ENCODE measurements around the gene SULF2.
"Not testable (repeated sequence)": the region's sequence is repeated elsewhere in the genome, so short reads cannot be mapped to it uniquely, and the experiment has no call there.

The SULF2 gene

GRCh38 chr20:47785311-47785853 is at the start of gene SULF2:
Gene SULF2, minus strand, starts transcription at chr20:47785481. Its CDS starts 28,118 bp downstream, at chr20:47757363.
- no peaks in the 10 kb centered on the region for H3K36me3 Mint-ChIP-seq (ENCODE audit: low read depth)
- peaks cover 63% of the 10 kb centered on the region for H3K27me3 Mint-ChIP-seq (ENCODE audit: low read depth)

GRCh38 chr20:47831675-47832074 is 46.4 kb upstream of the SULF2 start:
- not testable (repeated sequence) for H3K4me3 Mint-ChIP-seq; H3K4me1 Mint-ChIP-seq (ENCODE audit: low read depth); H3K36me3 Mint-ChIP-seq (ENCODE audit: low read depth); H3K9me3 Mint-ChIP-seq; H3K27ac Mint-ChIP-seq; H3K27me3 Mint-ChIP-seq (ENCODE audit: low read depth)

More at GRCh38 chr20:47785311-47785853, at the start of gene SULF2:
- H3K4me3 Mint-ChIP-seq, result peak within 1 kb of the TSS; percentile 70
- no peak within 1 kb of the TSS for H3K27ac Mint-ChIP-seq
- H3K9me3 Mint-ChIP-seq, result no peaks in the 10 kb centered on the region
- H3K4me1 Mint-ChIP-seq (ENCODE audit: low read depth), result peaks cover 6% of the 10 kb centered on the region

- not testable (repeated sequence) for H3K27me3 Mint-ChIP-seq (ENCODE audit: low read depth); H3K36me3 Mint-ChIP-seq (ENCODE audit: low read depth); H3K9me3 Mint-ChIP-seq; H3K27ac Mint-ChIP-seq; H3K4me1 Mint-ChIP-seq (ENCODE audit: low read depth); H3K4me3 Mint-ChIP-seq
Observed at GRCh38 chr20:47826716-47827115, 41.4 kb upstream of the SULF2 start.

- not testable (repeated sequence) for H3K4me3 Mint-ChIP-seq; H3K9me3 Mint-ChIP-seq; H3K27ac Mint-ChIP-seq; H3K36me3 Mint-ChIP-seq (ENCODE audit: low read depth); H3K27me3 Mint-ChIP-seq (ENCODE audit: low read depth); H3K4me1 Mint-ChIP-seq (ENCODE audit: low read depth)
Observed at GRCh38 chr20:47826006-47826405, 40.7 kb upstream of the SULF2 start.

GRCh38 chr20:47825011-47825762 is 39.9 kb upstream of the SULF2 start:
- Mint-ChIP-seq H3K4me1 (ENCODE audit: low read depth) (no peaks in the 10 kb centered on the region), H3K27ac (no peak overlapping the region), H3K27me3 (ENCODE audit: low read depth) (peaks cover 6% of the 10 kb centered on the region)

GRCh38 chr20:47823941-47824340 is 38.7 kb upstream of the SULF2 start:
- peaks cover 10% of the 10 kb centered on the region for H3K27me3 Mint-ChIP-seq (ENCODE audit: low read depth)
- not testable (repeated sequence) for H3K4me3 Mint-ChIP-seq, H3K27ac Mint-ChIP-seq

More at GRCh38 chr20:47825011-47825762, 39.9 kb upstream of the SULF2 start:
- H3K9me3 Mint-ChIP-seq, result no peaks in the 10 kb centered on the region
- H3K36me3 Mint-ChIP-seq (ENCODE audit: low read depth), result no peaks in the 10 kb centered on the region
- H3K4me3 Mint-ChIP-seq, result no peak overlapping the region

GRCh38 chr20:47821481-47822100 is 36.3 kb upstream of the SULF2 start:
- Mint-ChIP-seq H3K4me3 (no peak overlapping the region), H3K9me3 (no peaks in the 10 kb centered on the region), H3K27me3 (ENCODE audit: low read depth) (peaks cover 15% of the 10 kb centered on the region), H3K36me3 (ENCODE audit: low read depth) (no peaks in the 10 kb centered on the region), H3K4me1 (ENCODE audit: low read depth) (no peaks in the 10 kb centered on the region), H3K27ac (no peak overlapping the region)

More at GRCh38 chr20:47823941-47824340, 38.7 kb upstream of the SULF2 start:
- not testable (repeated sequence) for H3K36me3 Mint-ChIP-seq (ENCODE audit: low read depth); H3K4me1 Mint-ChIP-seq (ENCODE audit: low read depth); H3K9me3 Mint-ChIP-seq

- no peaks in the 10 kb centered on the region for H3K4me1 Mint-ChIP-seq (ENCODE audit: low read depth)
- no peak overlapping the region for H3K27ac Mint-ChIP-seq
- no peaks in the 10 kb centered on the region for H3K9me3 Mint-ChIP-seq
- H3K27me3 Mint-ChIP-seq (ENCODE audit: low read depth), result peaks cover 17% of the 10 kb centered on the region
- no peaks in the 10 kb centered on the region for H3K36me3 Mint-ChIP-seq (ENCODE audit: low read depth)
- H3K4me3 Mint-ChIP-seq, result no peak overlapping the region
Observed at GRCh38 chr20:47818996-47819609, 33.8 kb upstream of the SULF2 start.

- Mint-ChIP-seq H3K4me1 (ENCODE audit: low read depth) (no peaks in the 10 kb centered on the region), H3K9me3 (no peaks in the 10 kb centered on the region), H3K27me3 (ENCODE audit: low read depth) (peaks cover 16% of the 10 kb centered on the region), H3K4me3 (no peak overlapping the region), H3K27ac (no peak overlapping the region), H3K36me3 (ENCODE audit: low read depth) (no peaks in the 10 kb centered on the region)
Observed at GRCh38 chr20:47818466-47818865, 33.2 kb upstream of the SULF2 start.

GRCh38 chr20:47818016-47818415 is 32.7 kb upstream of the SULF2 start:
- Mint-ChIP-seq H3K27ac (no peak overlapping the region), H3K36me3 (ENCODE audit: low read depth) (no peaks in the 10 kb centered on the region), H3K27me3 (ENCODE audit: low read depth) (peaks cover 13% of the 10 kb centered on the region), H3K4me1 (ENCODE audit: low read depth) (no peaks in the 10 kb centered on the region), H3K9me3 (no peaks in the 10 kb centered on the region), H3K4me3 (no peak overlapping the region)

GRCh38 chr20:47817573-47817972 is 32.3 kb upstream of the SULF2 start:
- Mint-ChIP-seq H3K9me3 (no peaks in the 10 kb centered on the region), H3K4me1 (ENCODE audit: low read depth) (no peaks in the 10 kb centered on the region), H3K27ac (no peak overlapping the region), H3K36me3 (ENCODE audit: low read depth) (no peaks in the 10 kb centered on the region), H3K4me3 (no peak overlapping the region), H3K27me3 (ENCODE audit: low read depth) (peaks cover 13% of the 10 kb centered on the region)

- H3K9me3 Mint-ChIP-seq, result no peaks in the 10 kb centered on the region
- no peak overlapping the region for H3K4me3 Mint-ChIP-seq
- H3K4me1 Mint-ChIP-seq (ENCODE audit: low read depth), result no peaks in the 10 kb centered on the region
- no peaks in the 10 kb centered on the region for H3K36me3 Mint-ChIP-seq (ENCODE audit: low read depth)
- H3K27me3 Mint-ChIP-seq (ENCODE audit: low read depth), result peaks cover 18% of the 10 kb centered on the region
- no peak overlapping the region for H3K27ac Mint-ChIP-seq
Observed at GRCh38 chr20:47816487-47817451, 31.5 kb upstream of the SULF2 start.

- peaks cover 24% of the 10 kb centered on the region for H3K27me3 Mint-ChIP-seq (ENCODE audit: low read depth)
- H3K4me3 Mint-ChIP-seq, result no peak overlapping the region
- no peaks in the 10 kb centered on the region for H3K36me3 Mint-ChIP-seq (ENCODE audit: low read depth)
- no peaks in the 10 kb centered on the region for H3K9me3 Mint-ChIP-seq
- no peak overlapping the region for H3K27ac Mint-ChIP-seq
- H3K4me1 Mint-ChIP-seq (ENCODE audit: low read depth), result no peaks in the 10 kb centered on the region
Observed at GRCh38 chr20:47815866-47816265, 30.6 kb upstream of the SULF2 start.

- Mint-ChIP-seq H3K9me3 (no peaks in the 10 kb centered on the region), H3K4me1 (ENCODE audit: low read depth) (no peaks in the 10 kb centered on the region), H3K27ac (no peak overlapping the region), H3K36me3 (ENCODE audit: low read depth) (no peaks in the 10 kb centered on the region), H3K4me3 (no peak overlapping the region), H3K27me3 (ENCODE audit: low read depth) (peaks cover 24% of the 10 kb centered on the region)
Observed at GRCh38 chr20:47815416-47815806, 30.1 kb upstream of the SULF2 start.
